GM18909 (cell line): ENCODE results near the gene NR1D1.

ENCODE experiments used
- ATAC-seq: cut with Tn5 transposase; IDR thresholded peaks from one replicate; pipeline ENCODE4 v1.9.1; 2021; ENCODE audit warnings: mild to moderate bottlenecking; ENCODE audit not compliant: unreplicated experiment, poor library complexity

Gene NR1D1

GRCh38 chr17:40112191-40112711 is 11.9 kb upstream of the NR1D1 start:
- no peak for ATAC-seq

- peak; percentile 48 for ATAC-seq
These were observed 11.1 kb upstream of the NR1D1 start for GRCh38 chr17:40111221-40112128.

GRCh38 chr17:40110026-40110845 is 9.8 kb upstream of the NR1D1 start:
- ATAC-seq = no peak

- ATAC-seq = no peak
These were observed 8.8 kb upstream of the NR1D1 start for GRCh38 chr17:40108970-40109824.

DNA sequence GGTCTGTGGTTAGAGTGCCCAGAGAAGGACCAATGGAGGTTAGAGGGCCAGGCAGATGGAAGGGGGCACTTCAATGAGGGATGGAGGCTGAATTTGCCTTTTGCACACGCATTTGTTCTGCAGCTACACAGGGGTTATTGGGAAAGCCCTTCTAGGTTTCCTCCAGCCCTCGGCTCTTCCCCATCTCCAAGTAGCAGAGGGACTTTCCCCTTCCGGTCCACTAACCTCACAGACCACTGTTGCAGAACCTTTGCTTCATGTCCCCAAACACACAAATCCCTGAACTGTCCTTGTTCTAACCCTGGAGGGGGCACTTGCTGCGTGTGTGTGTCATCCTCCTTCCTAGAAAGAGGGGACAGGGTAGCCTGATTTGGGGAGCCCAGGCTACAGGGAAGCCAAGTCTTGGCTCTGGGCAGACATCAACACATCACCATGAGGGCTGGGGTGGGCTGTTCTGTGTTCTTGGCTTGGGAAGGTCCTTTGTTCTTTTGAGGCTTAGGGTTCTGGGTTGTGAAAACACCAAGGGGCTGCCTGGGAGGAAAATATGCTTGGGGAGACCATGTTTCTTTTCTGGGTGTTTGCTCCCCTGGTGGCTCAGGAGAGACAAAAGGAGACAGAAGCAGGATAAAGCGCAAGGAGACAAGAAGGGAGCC is 7.3 kb upstream of the NR1D1 start:
- no peak for ATAC-seq

DNA sequence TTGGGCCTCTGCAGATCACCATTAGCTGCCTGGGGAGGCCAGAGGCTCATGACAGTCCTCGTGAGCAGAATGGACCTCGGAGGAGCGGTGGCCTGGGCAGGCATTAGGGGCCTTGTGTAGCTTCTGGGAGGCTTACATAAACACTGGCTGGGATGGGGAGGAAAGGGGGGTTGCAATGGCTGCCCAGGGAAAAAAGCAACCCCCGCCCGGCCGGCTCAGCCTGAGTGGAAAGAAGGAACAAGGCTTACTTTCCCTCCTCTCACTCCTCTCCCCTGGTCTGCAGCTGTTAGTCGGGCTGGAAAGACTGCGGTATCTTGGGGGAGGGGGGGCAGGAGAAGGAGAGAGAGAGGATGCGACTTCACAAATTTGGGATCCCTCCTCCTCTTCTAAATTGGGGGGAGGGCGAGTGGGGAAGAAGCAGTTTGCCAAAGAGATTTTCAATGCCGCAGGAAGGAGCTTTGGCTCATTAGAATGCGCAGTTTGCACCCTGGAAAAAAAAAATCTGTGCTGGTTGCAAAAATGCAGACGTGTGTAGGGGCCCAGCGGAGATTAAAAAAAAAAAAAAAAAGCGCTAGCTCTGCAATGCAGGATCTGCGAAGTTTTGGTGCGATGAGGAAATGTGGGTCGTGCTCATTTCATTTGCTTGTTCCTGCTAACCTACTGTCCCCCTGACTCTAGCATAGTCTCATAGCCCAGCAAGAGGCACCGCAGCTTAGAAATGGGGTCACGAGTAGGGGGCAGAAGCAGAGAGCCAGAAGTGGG is 6.6 kb upstream of the NR1D1 start:
- no peak for ATAC-seq

GRCh38 chr17:40105861-40106759 is 5.7 kb upstream of the NR1D1 start:
- no peak for ATAC-seq

DNA sequence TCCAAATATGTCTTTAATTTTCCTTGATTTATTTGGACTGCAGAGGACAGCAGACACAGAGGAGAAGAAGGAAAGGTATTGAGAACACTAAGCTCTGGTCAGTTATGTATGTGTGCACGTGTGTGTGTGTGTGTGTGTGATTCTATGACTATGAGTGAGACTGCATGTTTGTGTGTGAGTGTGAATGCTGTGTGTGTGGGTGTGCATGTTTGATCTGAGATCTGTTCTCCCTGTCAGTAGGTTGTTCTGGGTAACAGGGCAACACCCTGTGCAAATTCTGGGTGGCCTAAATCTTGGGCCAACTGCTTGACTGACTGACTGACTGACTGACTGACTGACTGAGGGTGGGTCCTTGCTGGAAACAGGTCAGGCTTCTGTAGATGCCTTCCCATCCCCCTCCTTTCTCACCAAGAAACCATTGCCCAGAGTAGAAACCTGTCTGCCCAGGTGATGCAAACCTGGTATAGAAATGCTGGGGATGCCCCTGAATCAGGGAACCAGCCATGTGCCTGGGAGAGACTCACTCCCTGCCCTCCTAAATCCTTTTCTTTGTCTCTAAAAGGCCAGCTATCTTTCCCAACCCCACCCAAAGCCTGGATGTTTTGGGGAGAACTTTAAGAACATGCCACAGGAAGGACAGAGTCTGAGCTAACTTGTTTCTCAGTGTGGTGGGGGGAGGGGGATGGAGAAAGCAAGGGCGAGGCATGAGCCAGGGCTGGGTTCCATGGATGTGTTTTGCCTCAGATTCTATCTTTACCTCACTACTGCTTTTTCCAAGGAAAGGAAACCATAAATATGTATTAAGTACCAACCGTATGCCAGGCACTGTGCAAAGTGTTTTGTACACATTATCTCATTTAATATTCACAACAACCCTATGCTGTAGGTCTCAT is 4.5 kb upstream of the NR1D1 start:
- no peak for ATAC-seq

GRCh38 chr17:40103688-40104087 is 3.3 kb upstream of the NR1D1 start:
- ATAC-seq = no peak

DNA sequence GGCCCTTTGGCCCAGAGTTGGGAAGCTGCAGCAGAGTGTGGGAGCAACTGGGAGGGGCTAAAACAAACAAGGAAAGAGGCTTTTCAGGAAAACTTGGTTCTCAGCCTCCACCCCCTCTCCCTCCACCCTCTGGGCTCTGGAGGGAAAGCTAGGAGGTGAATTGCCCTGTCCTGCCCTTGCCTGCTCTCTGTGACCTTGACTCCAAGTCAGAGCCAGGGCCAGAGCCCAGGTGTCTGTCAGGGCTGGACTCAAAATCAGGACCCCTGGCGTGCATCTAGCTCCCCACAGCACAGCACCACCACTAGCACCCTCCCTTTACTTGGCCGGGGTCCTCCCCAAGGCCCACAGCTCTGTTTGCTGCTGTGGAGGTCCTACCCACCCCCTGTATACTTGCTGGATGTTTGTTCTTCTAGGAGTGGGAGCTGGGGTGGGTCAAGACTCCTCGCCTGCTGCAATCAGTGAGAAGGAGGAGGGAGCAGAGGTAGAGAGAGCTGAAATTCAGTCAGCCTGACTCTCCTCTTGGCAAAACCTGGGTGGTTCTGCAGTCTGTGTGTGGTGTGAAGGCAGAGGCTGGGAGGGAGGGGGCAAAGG is 2.8 kb upstream of the NR1D1 start:
- no peak for ATAC-seq

DNA sequence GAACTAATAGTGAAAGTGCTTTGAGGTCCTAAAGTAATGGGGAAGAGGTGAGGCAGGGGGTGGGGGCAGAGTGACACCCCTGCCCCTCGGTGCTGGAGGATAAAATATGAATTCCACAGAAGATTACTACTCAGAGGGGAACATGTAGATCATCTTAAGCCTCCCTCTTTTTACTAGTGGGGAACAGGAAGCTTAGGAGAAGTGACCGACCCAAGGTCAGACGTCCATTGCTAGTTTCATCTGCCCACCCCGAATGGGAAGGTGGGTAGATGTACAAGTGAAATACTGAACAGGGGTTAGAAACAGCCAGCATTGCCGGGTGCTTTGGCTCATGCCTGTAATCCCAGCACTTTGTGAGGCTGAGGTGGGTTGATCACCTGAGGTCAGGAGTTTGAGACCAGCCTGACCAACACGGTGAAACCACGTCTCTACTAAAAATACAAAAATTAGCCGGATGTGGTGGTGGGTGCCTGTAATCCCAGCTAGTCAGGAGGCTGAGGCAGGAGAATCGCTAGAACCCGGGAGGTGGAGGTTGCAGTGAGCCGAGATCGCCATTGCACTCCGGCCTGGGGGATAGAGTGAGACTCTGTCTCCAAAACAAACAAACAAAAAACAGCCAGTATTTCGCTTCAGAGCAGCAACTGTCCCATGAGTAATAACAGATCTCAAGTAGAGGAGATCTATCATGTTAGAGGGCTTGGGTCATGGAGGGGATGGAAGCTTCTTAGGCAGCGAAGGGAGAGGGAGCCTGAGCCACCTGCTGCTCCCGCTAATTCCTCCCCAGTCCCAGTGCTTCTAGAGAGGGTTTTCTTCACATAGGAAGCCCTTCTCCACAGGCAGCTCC is 1.2 kb upstream of the NR1D1 start:
- ATAC-seq = no peak

GRCh38 chr17:40100669-40101366 is 429 bp upstream of the NR1D1 start:
- peak; percentile 29 for ATAC-seq

GRCh38 chr17:40099619-40100418 is 570 bp downstream of the NR1D1 start:
- ATAC-seq = peak; percentile 0

DNA sequence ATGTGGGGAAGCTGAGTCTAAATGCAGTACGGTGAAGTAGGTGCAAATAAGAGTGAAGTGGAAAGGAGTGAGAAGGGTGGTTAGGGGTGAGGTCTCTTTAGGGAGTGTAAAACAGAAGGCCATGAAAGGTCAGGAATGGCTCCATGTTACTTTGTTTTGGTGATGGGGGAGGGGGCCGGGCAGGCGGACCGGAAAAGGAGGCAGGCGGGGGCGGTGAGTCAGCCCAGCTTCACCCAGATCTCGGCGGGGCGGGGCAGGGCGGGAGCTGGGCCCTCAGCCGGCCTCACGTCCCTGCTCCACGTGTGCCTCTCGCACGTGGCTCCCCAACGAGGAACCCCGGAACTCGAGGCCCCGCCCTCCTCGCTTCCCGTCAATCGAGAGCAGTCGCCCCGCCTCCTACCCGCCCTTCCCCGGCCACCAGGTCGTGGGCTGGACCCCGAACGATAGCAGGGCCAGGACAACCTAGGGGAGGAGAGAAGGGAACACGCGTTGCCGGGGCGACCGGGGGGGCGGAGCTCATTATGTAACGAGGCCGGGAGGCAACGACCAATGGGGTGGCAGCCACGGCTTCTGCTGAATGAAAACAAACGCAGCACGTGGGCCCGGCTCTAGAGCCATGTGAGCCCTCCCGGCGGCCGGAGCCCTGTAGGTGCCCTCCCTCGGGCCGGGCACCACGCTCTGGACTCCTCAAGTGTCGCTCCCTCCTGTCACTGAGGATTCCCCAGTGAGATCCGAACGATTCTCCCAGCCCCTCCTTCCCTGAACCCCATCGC is 1.4 kb downstream of the NR1D1 start:
- ATAC-seq = peak; percentile 66
